ENCODE measurements around the gene CCM2L. TPM values are rescaled to one million over a fixed set of nuclear protein-coding genes. Genes with fewer than 3 reads are reported as not detected.

CCM2L gene
- total and polyA plus RNA-seq, 2 of the 4 experiments (the other 2 are of a cell fraction) = not detected

DNA sequence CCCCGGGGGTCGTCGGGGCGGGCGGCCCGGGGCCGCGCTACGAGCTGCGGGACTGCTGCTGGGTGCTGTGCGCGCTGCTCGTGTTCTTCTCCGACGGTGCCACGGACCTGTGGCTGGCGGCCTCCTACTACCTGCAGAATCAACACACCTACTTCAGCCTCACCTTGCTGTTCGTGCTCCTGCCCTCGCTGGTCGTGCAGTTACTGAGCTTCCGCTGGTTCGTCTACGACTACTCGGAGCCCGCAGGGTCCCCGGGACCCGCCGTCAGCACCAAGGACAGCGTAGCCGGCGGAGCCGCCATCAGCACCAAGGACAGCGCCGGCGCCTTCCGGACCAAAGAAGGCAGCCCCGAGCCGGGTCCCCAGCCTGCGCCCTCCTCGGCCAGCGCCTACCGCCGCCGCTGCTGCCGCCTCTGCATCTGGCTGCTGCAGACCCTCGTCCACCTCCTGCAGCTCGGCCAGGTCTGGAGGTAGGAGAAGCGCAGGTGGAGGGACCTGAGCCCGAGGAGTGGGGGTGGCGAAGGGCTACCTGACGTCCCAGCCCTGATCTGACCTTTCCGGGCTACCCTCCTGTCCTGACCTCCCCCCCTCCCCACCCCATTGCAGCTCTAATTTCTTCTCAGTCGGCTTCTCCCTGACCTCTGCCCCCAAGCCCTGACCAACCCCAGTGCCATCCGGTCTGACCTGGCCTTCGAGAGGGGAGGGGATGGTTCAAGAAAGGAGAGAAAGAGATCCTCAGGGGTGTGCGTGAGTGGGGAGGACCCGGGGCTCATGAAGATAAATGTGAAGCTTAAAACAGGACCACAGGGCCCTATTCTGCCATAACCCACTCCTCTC is 41.7 kb upstream of the CCM2L start:
- no peak overlapping the region for H4K8ac ChIP-seq (ENCODE audit: low read depth in 2 of 2, low read length in 2 of 2)
- peak overlapping the region; percentile 75 for H2AK9ac ChIP-seq (replicated peaks; ENCODE audit: low read depth, low read length, poor library complexity)
- H2BK20ac ChIP-seq (ENCODE audit: low read depth, low read length) = no peak overlapping the region
- H3K4me3 ChIP-seq (ENCODE audit: insufficient read depth, low read depth, low read length) = no peak overlapping the region
- no peak overlapping the region for H4K91ac ChIP-seq (ENCODE audit: insufficient read depth, low read depth, low read length)
- H3K9me3 ChIP-seq (ENCODE audit: control insufficient read depth, insufficient read depth, low read length) = no peaks in the 10 kb centered on the region
- no peak overlapping the region for H3K9ac ChIP-seq (ENCODE audit: low read depth, low read length)
- peak overlapping the region; percentile 83 for H2AFZ ChIP-seq (replicated peaks; ENCODE audit: low read length, poor library complexity)
- H2AK5ac ChIP-seq (ENCODE audit: low read depth, low read length) = no peak overlapping the region
- peaks cover 37% of the 10 kb centered on the region for H3K27me3 ChIP-seq (ENCODE audit: control insufficient read depth, insufficient read depth, low read length)
- peak; percentile 51 for DNase-seq
- dilution Hi-C loops (cut with HindIII; ENCODE audit: low sequenced_read_pairs, unreplicated experiment) (no loop called here), intact Hi-C loops (cut with micrococcal nuclease) (no loop called here), in situ Hi-C loops (cut with MboI; ENCODE audit: low sequenced_read_pairs) (no loop called here)
- H3K36me3 ChIP-seq (ENCODE audit: control insufficient read depth, insufficient read depth, low read length) = no peaks in the 10 kb centered on the region
- no peaks in the 10 kb centered on the region for H3K9me1 ChIP-seq (ENCODE audit: insufficient read depth, low read length)
- no peak overlapping the region for H3K14ac ChIP-seq (replicated peaks; ENCODE audit: low read depth, low read length)
- H3K23ac ChIP-seq (ENCODE audit: low read depth, low read length) = no peak overlapping the region
- ChIA-PET CTCF (no interaction called here), POLR2A (ENCODE audit: unreplicated experiment) (interaction anchor here (0.6 kb wide), 1 partner anchor 38 kb away, joined by 3 read pairs; no protein-coding TSS in a partner anchor)
- peak overlapping the region; percentile 50; the same call in 1 of the 2 replicates for H3K4me2 ChIP-seq (ENCODE audit: low read depth, low read length)
- no TSS peak for BruUV-seq (replicated peaks)
- H2BK15ac ChIP-seq (ENCODE audit: low read depth, low read length) = no peak overlapping the region
- no peak overlapping the region for H2BK120ac ChIP-seq (ENCODE audit: low read depth, low read length)
- H3K4me1 ChIP-seq (ENCODE audit: control insufficient read depth, insufficient read depth, low read length) = no peaks in the 10 kb centered on the region; the same call in 1 of the 2 replicates
- no peak overlapping the region for H2BK5ac ChIP-seq (ENCODE audit: low read depth, low read length, poor library complexity, severe bottlenecking)
- H4K5ac ChIP-seq (ENCODE audit: low read depth, low read length) = no peak overlapping the region
- peaks cover 6% of the 10 kb centered on the region; the same call in 1 of the 2 replicates for H4K20me1 ChIP-seq (ENCODE audit: insufficient read depth, low read length)
- H3K4ac ChIP-seq (ENCODE audit: low read depth, low read length) = no peak overlapping the region
- ATAC-seq (ENCODE audit: low read depth) = peak; percentile 100
- 2% methylated on average over 33 of the region's 57 CpGs; no CpG with 5 or more reads in 1 of the 2 experiments for WGBS, 2 experiments (ENCODE audit: extremely low coverage in 2 of 2, insufficient read length in 1 of 2)
- H3K27ac ChIP-seq (ENCODE audit: insufficient read depth, low read length) = no peak overlapping the region
- no peak overlapping the region for H3K18ac ChIP-seq (ENCODE audit: low read depth, low read length)
- no peak overlapping the region for H3K56ac ChIP-seq (ENCODE audit: extremely low read depth, insufficient read depth, low read length)
- TF ChIP-seq RCOR1 (IDR thresholded peaks at IDR 0.05; ENCODE audit: insufficient replicate concordance, low read length) (peak; percentile 99), NFE2L2 (IDR thresholded peaks at IDR 0.05; ENCODE audit: low read depth, low read length) (no peak), MXI1 (IDR thresholded peaks at IDR 0.05; ENCODE audit: borderline replicate concordance, low read depth, low read length) (peak; percentile 92)
- H3K79me1 ChIP-seq (ENCODE audit: low read depth in 1 of 2, low read length in 2 of 2) = no peaks in the 10 kb centered on the region
